Testis (tissue), 2 donors: ENCODE results near the gene TFF3.

Experiments used
- CTCF ChIP-seq, 3 experiments: fragments of 450-650 bp in 2 of 3; fragments of 200-600 bp in 1 of 3; sonication (generic) in 1 of 3; IDR thresholded peaks; one replicate each; pipeline ENCODE4 v1.5.1; 2016 to 2019; ENCODE audit warnings: antibody characterized with exemption in 3 of 3, mild to moderate bottlenecking in 2 of 3, moderate library complexity in 1 of 3
- POLR2A ChIP-seq: fragments of 450-650 bp; IDR thresholded peaks from one replicate; pipeline ENCODE4 v1.6.1; 2017; ENCODE audit warnings: antibody characterized with exemption, mild to moderate bottlenecking, moderate library complexity

- TF ChIP-seq CTCF (IDR thresholded peaks at IDR 0.05) (no peak), POLR2A (no peak)
Measured at GRCh38 chr21:42362198-42362597, 47.0 kb upstream of the TFF3 start.
